GM12865 (cell line): ENCODE results near the gene RAB5A.

Experiments
- DNase-seq: peaks from one replicate; pipeline ENCODE4 v3.0.0; 2010; ENCODE audit warnings: low read depth
- H3K4me3 ChIP-seq: 2 replicates; pipeline ENCODE4 v1.5.1; 2011; ENCODE audit warnings: mild to moderate bottlenecking, low read depth, low read length, control low read depth
- CTCF ChIP-seq: IDR thresholded peaks from 2 replicates; pipeline ENCODE4 v1.5.1; 2011; ENCODE audit warnings: low read length, control low read depth, low read depth, inconsistent platforms; ENCODE audit not compliant: insufficient read depth; ENCODE audit errors: missing control alignments

RAB5A gene

GRCh38 chr3:19907523-19907922 lies 39.4 kb upstream of the RAB5A start:
- DNase-seq: peak; percentile 12
- no peak overlapping the region for H3K4me3 ChIP-seq
- TF ChIP-seq CTCF: no peak

- H3K4me3 ChIP-seq: no peak overlapping the region
- TF ChIP-seq CTCF: no peak
- no peak for DNase-seq
These were observed 35.4 kb upstream of the RAB5A start for GRCh38 chr3:19911452-19911851.

GRCh38 chr3:19917167-19917566 lies 29.7 kb upstream of the RAB5A start:
- TF ChIP-seq CTCF: no peak
- DNase-seq: no peak
- no peak overlapping the region for H3K4me3 ChIP-seq

GRCh38 chr3:19920401-19921080 lies 26.4 kb upstream of the RAB5A start:
- TF ChIP-seq CTCF: no peak
- DNase-seq: no peak
- H3K4me3 ChIP-seq: no peak overlapping the region

GRCh38 chr3:19931180-19931692 lies 15.7 kb upstream of the RAB5A start:
- peak; percentile 79 for DNase-seq
- no peak for TF ChIP-seq CTCF
- H3K4me3 ChIP-seq: no peak overlapping the region

GRCh38 chr3:19931767-19932188 lies 15.1 kb upstream of the RAB5A start:
- H3K4me3 ChIP-seq: no peak overlapping the region
- no peak for TF ChIP-seq CTCF
- DNase-seq: peak; percentile 29

GRCh38 chr3:19932422-19932821 lies 14.5 kb upstream of the RAB5A start:
- DNase-seq: no peak
- no peak overlapping the region for H3K4me3 ChIP-seq
- TF ChIP-seq CTCF: no peak
